ENCODE results near the gene RAB7B.

RAB7B gene

GRCh38 chr1:205938682-205939081 is 64.5 kb downstream of the RAB7B start:
- no peak for TF ChIP-seq CTCF (IDR thresholded peaks at IDR 0.05; ENCODE audit: low read depth, low read length, missing control alignments)
- no peak for DNase-seq (ENCODE audit: low read depth)
- no peak overlapping the region for H3K4me3 ChIP-seq (ENCODE audit: low read depth, low read length)

GRCh38 chr1:205936846-205937586 is 66.2 kb downstream of the RAB7B start:
- DNase-seq (ENCODE audit: low read depth), result no peak
- no peak for TF ChIP-seq CTCF (IDR thresholded peaks at IDR 0.05; ENCODE audit: low read depth, low read length, missing control alignments)

DNA sequence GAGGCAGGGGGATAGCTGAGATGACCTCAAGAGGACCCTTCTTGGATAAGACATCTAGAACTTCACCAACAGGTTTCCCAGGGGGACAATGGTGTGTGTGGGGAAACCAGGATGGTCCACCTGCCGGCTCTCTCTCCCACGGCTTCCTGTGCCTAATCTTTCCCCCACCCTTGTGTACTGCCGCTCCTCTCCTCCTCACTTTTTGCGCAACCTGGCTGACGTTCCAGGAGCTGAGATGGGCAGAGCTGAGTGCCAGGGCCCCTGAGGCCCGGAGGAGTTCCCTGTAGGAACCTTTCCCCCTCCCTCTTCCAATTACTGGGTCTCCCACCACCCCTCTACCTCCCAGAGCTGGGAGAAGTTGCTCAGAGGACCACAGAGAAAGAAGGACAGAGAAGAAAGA is 66.9 kb downstream of the RAB7B start:
- DNase-seq (ENCODE audit: low read depth), result no peak
- no peak overlapping the region for H3K4me3 ChIP-seq (ENCODE audit: low read depth, low read length)
- no peak for TF ChIP-seq CTCF (IDR thresholded peaks at IDR 0.05; ENCODE audit: low read depth, low read length, missing control alignments)

More at GRCh38 chr1:205936846-205937586, 66.2 kb downstream of the RAB7B start:
- H3K4me3 ChIP-seq (ENCODE audit: low read depth, low read length), result no peak overlapping the region

DNA sequence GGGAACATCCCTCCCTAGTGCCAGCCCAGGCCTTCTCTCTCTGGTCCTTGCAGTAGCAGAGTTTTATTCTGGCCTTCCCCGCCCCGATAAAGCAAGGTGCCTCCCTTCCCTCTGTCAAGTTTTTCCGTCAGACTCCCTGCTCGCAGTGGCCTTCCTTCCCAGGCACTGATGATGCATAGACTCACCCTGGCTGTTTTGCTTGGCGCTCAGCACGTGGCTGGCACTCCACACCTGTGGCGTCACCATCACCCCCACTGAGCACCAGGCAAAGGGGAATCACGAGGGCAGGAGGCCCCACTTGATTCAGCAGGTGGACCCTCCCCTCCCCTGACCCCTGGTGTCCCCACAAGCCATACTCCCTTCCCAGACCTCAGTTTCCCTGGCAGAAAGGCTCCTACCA is 67.3 kb downstream of the RAB7B start:
- TF ChIP-seq CTCF (IDR thresholded peaks at IDR 0.05; ENCODE audit: low read depth, low read length, missing control alignments), result no peak

DNA sequence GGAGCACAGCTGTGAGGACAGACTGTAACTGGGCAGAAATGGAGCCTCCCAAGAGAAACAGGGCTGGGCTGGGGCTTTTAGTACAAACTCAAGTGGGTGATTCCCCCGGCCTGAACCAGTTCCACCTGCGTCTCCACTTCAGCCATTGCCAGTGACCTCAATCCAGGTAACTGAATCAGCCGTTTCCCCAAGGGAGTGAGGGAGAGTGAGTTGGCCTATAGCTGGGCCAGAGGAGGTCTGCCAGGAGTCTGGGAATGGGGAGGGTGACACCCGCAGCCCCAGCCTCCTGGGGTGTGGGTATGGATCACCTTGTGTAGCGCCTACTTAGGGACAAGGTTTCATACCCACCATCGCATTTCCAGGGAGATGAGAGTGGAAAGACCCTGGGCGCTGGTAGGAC is 68.4 kb downstream of the RAB7B start:
- no peak for DNase-seq (ENCODE audit: low read depth)
- H3K4me3 ChIP-seq (ENCODE audit: low read depth, low read length), result no peak overlapping the region
- no peak for TF ChIP-seq CTCF (IDR thresholded peaks at IDR 0.05; ENCODE audit: low read depth, low read length, missing control alignments)

More for the DNA sequence above, 67.3 kb downstream of the RAB7B start:
- no peak for DNase-seq (ENCODE audit: low read depth)
- H3K4me3 ChIP-seq (ENCODE audit: low read depth, low read length), result no peak overlapping the region

DNA sequence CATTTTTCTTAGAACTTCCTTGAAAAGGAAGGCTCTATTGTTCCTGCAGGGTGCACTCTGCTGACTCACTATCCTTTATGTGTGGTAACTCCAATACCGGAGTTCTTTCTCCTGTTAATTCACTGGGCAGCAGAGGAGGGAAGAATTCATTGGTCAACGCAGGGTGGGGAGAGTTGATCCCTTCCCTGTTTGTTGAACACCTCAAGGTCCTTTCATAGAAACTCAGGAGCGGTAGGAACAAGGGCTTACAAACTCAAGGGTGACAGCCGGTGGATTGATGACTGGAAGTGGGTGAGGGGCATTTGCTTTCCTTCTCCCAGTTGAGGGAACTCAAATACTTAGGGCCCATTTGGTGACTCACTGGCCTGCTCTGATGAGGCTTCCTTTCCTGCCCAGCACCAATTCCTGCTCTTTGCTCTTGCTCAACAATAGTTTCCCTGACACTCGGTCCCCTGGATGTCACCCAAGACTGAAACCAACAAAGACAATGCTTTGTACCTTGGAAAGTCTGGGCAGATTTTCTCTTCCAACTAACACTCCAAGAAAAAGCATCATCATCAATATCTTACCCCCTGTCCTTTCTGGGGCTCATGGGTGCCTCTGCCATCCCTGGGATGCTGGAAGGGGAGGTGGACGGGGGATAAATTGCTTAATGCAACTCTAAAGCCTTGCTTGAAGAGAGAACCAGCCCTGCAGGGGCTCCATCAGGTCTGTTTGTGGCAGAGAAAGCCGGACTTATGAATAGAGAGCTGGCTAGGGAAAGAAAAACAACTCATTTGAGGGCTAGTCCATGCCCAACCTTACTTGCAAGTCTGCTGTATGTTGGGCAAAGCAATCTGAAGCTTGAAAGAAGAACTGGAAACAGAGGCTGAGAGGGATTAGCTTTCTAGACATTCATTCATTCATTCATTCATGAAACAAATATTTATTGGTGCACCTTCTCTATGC is 69.2 kb downstream of the RAB7B start:
- DNase-seq (ENCODE audit: low read depth), result no peak
- H3K4me3 ChIP-seq (ENCODE audit: low read depth, low read length), result no peak overlapping the region
- no peak for TF ChIP-seq CTCF (IDR thresholded peaks at IDR 0.05; ENCODE audit: low read depth, low read length, missing control alignments)

Data from GM12864 (cell line).